NB4 (cell line): ENCODE results near the gene ARHGAP22.
A peak's percentile ranks its signal among the peaks of the same experiment; 100 is the strongest.

Source experiments
- DNase-seq: peaks from one replicate; pipeline ENCODE4 v3.0.0; 2010; ENCODE audit warnings: low read depth
- H3K4me3 ChIP-seq: one replicate; pipeline ENCODE4 v1.5.1; 2011; ENCODE audit warnings: mild to moderate bottlenecking, low read depth, low read length, moderate library complexity
- MYC ChIP-seq: IDR thresholded peaks from 2 replicates; pipeline ENCODE4 v1.6.1; 2011; ENCODE audit warnings: low read depth, low read length
- POLR2A ChIP-seq: IDR thresholded peaks from 2 replicates; pipeline ENCODE4 v1.6.1; 2011; ENCODE audit warnings: mild to moderate bottlenecking; ENCODE audit not compliant: insufficient read length; ENCODE audit errors: extremely low read depth
- TF ChIP-seq, protein P1 (sequence below): IDR thresholded peaks from 2 replicates; pipeline ENCODE4 v1.6.1; 2011; ENCODE audit warnings: low read depth, low read length
- TF ChIP-seq, protein P2 (sequence below): IDR thresholded peaks from one replicate; pipeline ENCODE4 v1.5.1; 2012; ENCODE audit warnings: low read depth, low read length

Gene ARHGAP22

DNA sequence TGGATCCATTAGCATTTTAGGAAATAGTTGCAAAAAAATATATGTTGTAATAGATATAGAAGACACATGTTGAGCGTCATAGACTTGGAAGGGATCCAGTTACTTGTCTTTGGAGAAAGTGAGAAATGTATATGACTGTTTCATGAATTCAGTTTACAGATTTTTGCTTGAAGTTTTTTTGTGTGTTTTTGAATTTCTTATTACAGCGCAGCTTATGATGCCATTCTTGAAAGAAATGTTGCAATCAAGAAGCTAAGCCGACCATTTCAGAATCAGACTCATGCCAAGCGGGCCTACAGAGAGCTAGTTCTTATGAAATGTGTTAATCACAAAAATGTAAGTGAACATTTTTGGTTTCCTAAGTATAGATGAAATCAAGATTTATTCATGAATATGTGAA is 200.2 kb downstream of the ARHGAP22 start:
- peak; percentile 28 for DNase-seq
- TF ChIP-seq, protein P1, sequence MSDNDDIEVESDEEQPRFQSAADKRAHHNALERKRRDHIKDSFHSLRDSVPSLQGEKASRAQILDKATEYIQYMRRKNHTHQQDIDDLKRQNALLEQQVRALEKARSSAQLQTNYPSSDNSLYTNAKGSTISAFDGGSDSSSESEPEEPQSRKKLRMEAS: no peak
- TF ChIP-seq MYC (no peak), POLR2A (no peak)
- TF ChIP-seq, protein P2, sequence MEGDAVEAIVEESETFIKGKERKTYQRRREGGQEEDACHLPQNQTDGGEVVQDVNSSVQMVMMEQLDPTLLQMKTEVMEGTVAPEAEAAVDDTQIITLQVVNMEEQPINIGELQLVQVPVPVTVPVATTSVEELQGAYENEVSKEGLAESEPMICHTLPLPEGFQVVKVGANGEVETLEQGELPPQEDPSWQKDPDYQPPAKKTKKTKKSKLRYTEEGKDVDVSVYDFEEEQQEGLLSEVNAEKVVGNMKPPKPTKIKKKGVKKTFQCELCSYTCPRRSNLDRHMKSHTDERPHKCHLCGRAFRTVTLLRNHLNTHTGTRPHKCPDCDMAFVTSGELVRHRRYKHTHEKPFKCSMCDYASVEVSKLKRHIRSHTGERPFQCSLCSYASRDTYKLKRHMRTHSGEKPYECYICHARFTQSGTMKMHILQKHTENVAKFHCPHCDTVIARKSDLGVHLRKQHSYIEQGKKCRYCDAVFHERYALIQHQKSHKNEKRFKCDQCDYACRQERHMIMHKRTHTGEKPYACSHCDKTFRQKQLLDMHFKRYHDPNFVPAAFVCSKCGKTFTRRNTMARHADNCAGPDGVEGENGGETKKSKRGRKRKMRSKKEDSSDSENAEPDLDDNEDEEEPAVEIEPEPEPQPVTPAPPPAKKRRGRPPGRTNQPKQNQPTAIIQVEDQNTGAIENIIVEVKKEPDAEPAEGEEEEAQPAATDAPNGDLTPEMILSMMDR: no peak

DNA sequence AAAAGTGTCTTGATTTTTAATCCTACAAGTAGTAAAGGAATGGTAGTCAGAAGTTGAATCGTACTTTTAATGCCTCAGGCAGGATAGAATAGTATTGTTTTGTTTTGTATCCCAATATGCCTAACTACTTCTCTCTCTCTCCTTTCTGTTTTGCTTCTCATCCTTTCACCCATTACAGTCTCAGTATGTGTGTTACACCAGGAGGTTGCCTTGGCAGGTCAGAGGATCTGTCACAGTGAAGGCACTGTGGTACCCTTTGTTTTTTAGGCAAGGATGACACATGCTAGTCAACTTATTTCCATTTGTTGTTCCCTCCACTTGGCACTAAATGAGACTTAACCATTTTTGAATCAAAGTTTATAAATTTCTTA is 204.0 kb downstream of the ARHGAP22 start:
- no peak overlapping the region for H3K4me3 ChIP-seq
- TF ChIP-seq, protein P2: no peak
- TF ChIP-seq MYC (no peak), POLR2A (no peak)
- TF ChIP-seq, protein P1: no peak
- no peak for DNase-seq

More for the DNA sequence above, 200.2 kb downstream of the ARHGAP22 start:
- H3K4me3 ChIP-seq: no peak overlapping the region

DNA sequence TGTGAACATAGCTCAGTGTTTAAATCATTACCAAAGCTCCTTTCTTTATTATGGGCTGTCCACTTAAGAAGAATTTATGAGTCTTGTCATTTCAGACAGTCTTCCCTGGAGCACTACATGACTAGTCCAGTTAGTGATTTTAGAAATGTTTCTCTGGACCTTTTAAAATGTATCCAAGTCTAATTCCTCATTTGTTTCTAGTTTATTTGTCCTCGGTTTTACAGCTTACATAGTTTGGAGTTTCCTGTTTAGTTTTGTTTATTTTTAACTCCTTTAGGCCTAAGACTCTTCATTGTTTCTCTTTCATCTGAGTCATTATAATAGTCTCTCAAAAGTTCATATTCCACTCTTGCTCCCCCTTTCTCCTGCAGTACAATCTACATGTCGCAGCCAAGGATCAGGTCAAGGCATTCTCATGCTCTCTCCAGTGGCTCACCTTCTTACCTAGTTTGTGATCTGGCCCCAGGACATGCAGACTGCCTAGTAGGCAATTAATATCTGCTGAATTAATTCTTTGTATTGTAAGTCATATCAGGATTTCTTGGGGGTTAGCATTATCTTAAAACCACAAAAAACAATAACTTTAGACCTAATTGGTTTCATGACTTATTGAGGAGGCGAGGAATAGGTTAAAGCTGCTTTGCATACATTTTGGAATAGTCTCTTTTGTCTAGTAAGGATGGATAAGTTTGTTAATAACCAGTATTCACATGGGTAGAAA is 204.6 kb downstream of the ARHGAP22 start:
- no peak for DNase-seq
- no peak overlapping the region for H3K4me3 ChIP-seq
- TF ChIP-seq MYC: no peak

DNA sequence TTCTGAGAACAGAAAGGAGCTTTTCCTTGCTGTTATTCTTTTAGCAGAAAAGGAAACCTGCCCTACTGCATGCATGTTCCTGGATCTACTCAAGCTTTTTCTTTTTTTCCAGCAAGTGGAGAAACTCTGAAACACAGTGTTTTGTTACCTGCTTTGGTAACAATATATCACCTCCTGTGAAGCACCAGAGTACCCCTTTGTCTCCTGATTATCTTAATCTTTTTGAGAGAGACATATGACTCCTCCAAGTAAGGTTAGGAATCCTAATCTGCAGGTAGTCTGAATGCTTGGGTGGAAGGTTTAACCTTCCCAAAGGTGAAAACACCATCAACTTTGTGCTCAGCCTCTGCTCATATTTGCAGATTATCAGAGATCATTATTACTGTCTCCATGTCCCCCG is 205.3 kb downstream of the ARHGAP22 start:
- no peak for DNase-seq
- TF ChIP-seq, protein P2: no peak
- TF ChIP-seq POLR2A (no peak), MYC (no peak)
- TF ChIP-seq, protein P1: no peak
- H3K4me3 ChIP-seq: no peak overlapping the region

DNA sequence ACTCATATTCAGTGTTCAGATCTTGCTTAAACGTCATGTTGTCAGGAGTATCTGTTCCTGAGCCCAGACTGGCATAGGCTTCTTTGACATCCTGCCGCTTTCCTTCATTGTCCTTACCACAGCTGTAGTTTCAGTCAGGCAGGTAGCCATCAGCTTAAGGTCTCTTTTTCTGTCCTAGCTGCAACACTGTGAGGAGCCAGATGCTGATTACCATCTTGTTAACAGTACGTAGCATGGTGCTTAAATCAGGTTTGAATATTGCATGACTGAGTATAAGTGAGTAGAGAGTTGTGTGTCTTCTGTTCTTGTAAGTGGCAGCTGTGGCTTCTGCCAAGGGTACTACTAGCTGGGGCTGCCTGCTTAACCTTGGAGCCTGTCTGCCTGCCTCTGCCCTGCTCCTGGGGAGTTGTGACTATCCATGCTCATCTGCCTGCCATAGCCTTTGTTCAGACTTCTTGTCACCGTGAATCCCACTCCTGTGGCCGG is 205.8 kb downstream of the ARHGAP22 start:
- no peak overlapping the region for H3K4me3 ChIP-seq
- no peak for DNase-seq
- TF ChIP-seq MYC (no peak), POLR2A (no peak)
- TF ChIP-seq, protein P2: no peak
- TF ChIP-seq, protein P1: no peak

DNA sequence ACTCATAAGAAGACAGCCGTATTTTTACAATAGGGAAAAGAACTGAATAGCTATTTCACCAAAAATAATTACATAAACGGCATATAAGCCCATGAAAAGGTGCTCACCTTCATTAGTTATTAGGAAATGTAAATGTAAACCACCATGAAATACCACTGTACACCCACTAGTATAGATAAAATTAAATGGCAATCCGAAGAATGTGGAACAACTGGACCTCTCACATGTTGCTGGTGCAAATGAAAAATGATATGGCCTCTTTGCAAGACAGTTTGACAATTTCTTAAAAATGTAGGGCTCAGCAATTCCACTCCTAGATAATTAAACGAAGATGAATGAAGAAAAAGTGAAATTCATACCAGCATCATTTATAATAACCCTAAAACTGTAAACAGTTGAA is 206.6 kb downstream of the ARHGAP22 start:
- DNase-seq: no peak
- TF ChIP-seq, protein P2: no peak
- TF ChIP-seq, protein P1: no peak
- TF ChIP-seq POLR2A (no peak), MYC (no peak)
- no peak overlapping the region for H3K4me3 ChIP-seq
